Measurements from ENCODE around the gene ZDHHC8.

The ZDHHC8 gene

GRCh38 chr22:20094197-20094807 lies 37.3 kb upstream of the ZDHHC8 start:
- H3K9me3 ChIP-seq (ENCODE audit: control insufficient read depth, insufficient read depth, low read length), result no peaks in the 10 kb centered on the region
- no peak overlapping the region for H3K4me2 ChIP-seq (ENCODE audit: low read length)
- H3K79me2 ChIP-seq (ENCODE audit: control insufficient read depth, low read length), result peaks cover 25% of the 10 kb centered on the region
- no peaks in the 10 kb centered on the region for H3K27me3 ChIP-seq (ENCODE audit: control insufficient read depth, low read length)
- no peaks in the 10 kb centered on the region for H3K9me2 ChIP-seq (replicated peaks; ENCODE audit: control insufficient read depth, low read length)
- H3K4me1 ChIP-seq (ENCODE audit: control insufficient read depth, low read length), result no peaks in the 10 kb centered on the region
- no peaks in the 10 kb centered on the region for H3F3A ChIP-seq (ENCODE audit: control insufficient read depth, insufficient read depth)
- TF ChIP-seq EZH2phosphoT487 (IDR thresholded peaks at IDR 0.05; ENCODE audit: borderline replicate concordance, low read length) (no peak), CTCF (IDR thresholded peaks at IDR 0.05; ENCODE audit: low read depth, low read length, poor library complexity, severe bottlenecking) (no peak)
- no peak overlapping the region for H3K27ac ChIP-seq (ENCODE audit: low read depth, low read length)
- H4K20me1 ChIP-seq (ENCODE audit: control insufficient read depth, insufficient read depth, low read depth, low read length), result no peaks in the 10 kb centered on the region
- no peak overlapping the region for H3K4me3 ChIP-seq (ENCODE audit: low read length)
- peaks cover 95% of the 10 kb centered on the region for H3K36me3 ChIP-seq (ENCODE audit: control insufficient read depth, low read length)

GRCh38 chr22:20095521-20095920 lies 36.1 kb upstream of the ZDHHC8 start:
- Histone ChIP-seq H3K27me3 (ENCODE audit: control insufficient read depth, low read length) (no peaks in the 10 kb centered on the region), H3K36me3 (ENCODE audit: control insufficient read depth, low read length) (peaks cover 95% of the 10 kb centered on the region), H3F3A (ENCODE audit: control insufficient read depth, insufficient read depth) (no peaks in the 10 kb centered on the region), H3K79me2 (ENCODE audit: control insufficient read depth, low read length) (peaks cover 25% of the 10 kb centered on the region), H3K9me2 (replicated peaks; ENCODE audit: control insufficient read depth, low read length) (no peaks in the 10 kb centered on the region), H3K4me1 (ENCODE audit: control insufficient read depth, low read length) (no peaks in the 10 kb centered on the region), H3K27ac (ENCODE audit: low read depth, low read length) (no peak overlapping the region), H4K20me1 (ENCODE audit: control insufficient read depth, insufficient read depth, low read depth, low read length) (no peaks in the 10 kb centered on the region), H3K9me3 (ENCODE audit: control insufficient read depth, insufficient read depth, low read length) (no peaks in the 10 kb centered on the region), H3K4me3 (ENCODE audit: low read length) (no peak overlapping the region), H3K4me2 (ENCODE audit: low read length) (no peak overlapping the region)
- TF ChIP-seq CTCF (IDR thresholded peaks at IDR 0.05; ENCODE audit: low read depth, low read length, poor library complexity, severe bottlenecking) (no peak), EZH2phosphoT487 (IDR thresholded peaks at IDR 0.05; ENCODE audit: borderline replicate concordance, low read length) (no peak)

- no peaks in the 10 kb centered on the region for H3K9me2 ChIP-seq (replicated peaks; ENCODE audit: control insufficient read depth, low read length)
- H3K27me3 ChIP-seq (ENCODE audit: control insufficient read depth, low read length), result no peaks in the 10 kb centered on the region
- H4K20me1 ChIP-seq (ENCODE audit: control insufficient read depth, insufficient read depth, low read depth, low read length), result no peaks in the 10 kb centered on the region
- peaks cover 93% of the 10 kb centered on the region for H3K36me3 ChIP-seq (ENCODE audit: control insufficient read depth, low read length)
- no peaks in the 10 kb centered on the region for H3F3A ChIP-seq (ENCODE audit: control insufficient read depth, insufficient read depth)
- no peaks in the 10 kb centered on the region for H3K4me1 ChIP-seq (ENCODE audit: control insufficient read depth, low read length)
- TF ChIP-seq EZH2phosphoT487 (IDR thresholded peaks at IDR 0.05; ENCODE audit: borderline replicate concordance, low read length) (no peak), CTCF (IDR thresholded peaks at IDR 0.05; ENCODE audit: low read depth, low read length, poor library complexity, severe bottlenecking) (no peak)
- H3K4me2 ChIP-seq (ENCODE audit: low read length), result no peak overlapping the region
- H3K9me3 ChIP-seq (ENCODE audit: control insufficient read depth, insufficient read depth, low read length), result no peaks in the 10 kb centered on the region
- no peak overlapping the region for H3K27ac ChIP-seq (ENCODE audit: low read depth, low read length)
- no peak overlapping the region for H3K4me3 ChIP-seq (ENCODE audit: low read length)
- peaks cover 28% of the 10 kb centered on the region for H3K79me2 ChIP-seq (ENCODE audit: control insufficient read depth, low read length)
These were observed 34.8 kb upstream of the ZDHHC8 start for GRCh38 chr22:20096574-20097420.

Data from DOHH2 (cell line).